DND-41 (cell line): Measurements from ENCODE around the gene COG5.

Source experiments
- CTCF ChIP-seq: IDR thresholded peaks from 2 replicates; pipeline ENCODE4 v1.5.1; 2012; ENCODE audit warnings: borderline replicate concordance, low read length, moderate library complexity, mild to moderate bottlenecking; ENCODE audit not compliant: poor library complexity, severe bottlenecking; ENCODE audit errors: extremely low read depth
- EZH2 ChIP-seq: IDR thresholded peaks from 3 replicates; pipeline ENCODE4 v1.6.1; 2012; ENCODE audit warnings: borderline replicate concordance, low read depth, mild to moderate bottlenecking, moderate library complexity, low read length, inconsistent platforms; ENCODE audit not compliant: severe bottlenecking

- TF ChIP-seq CTCF (no peak), EZH2 (no peak)
Observed at GRCh38 chr7:107309296-107309695, 254.4 kb downstream of the COG5 start.
